Retina (tissue), 1 donor: ENCODE measurements around the gene PANX1.
"Not testable (repeated sequence)": the region's sequence is repeated elsewhere in the genome, so short reads cannot be mapped to it uniquely, and the experiment has no call there.

Experiments used
- DNase-seq: peaks from one replicate; pipeline ENCODE4 v3.0.0-alpha.2; 2016

PANX1 gene

GRCh38 chr11:94150704-94151685 is 22.4 kb downstream of the PANX1 start:
- no peak for DNase-seq

- no peak for DNase-seq
Observed at GRCh38 chr11:94151903-94152677, 23.4 kb downstream of the PANX1 start.

GRCh38 chr11:94152678-94153065 is 24.0 kb downstream of the PANX1 start:
- no peak for DNase-seq

- no peak for DNase-seq
Observed at GRCh38 chr11:94153320-94153719, 24.7 kb downstream of the PANX1 start.

- no peak for DNase-seq
Observed at GRCh38 chr11:94154095-94154856, 25.6 kb downstream of the PANX1 start.

- not testable (repeated sequence) for DNase-seq
Observed at GRCh38 chr11:94157339-94157738, 28.7 kb downstream of the PANX1 start.

- no peak for DNase-seq
Observed at GRCh38 chr11:94168882-94169281, 40.2 kb downstream of the PANX1 start.

GRCh38 chr11:94169516-94169915 is 40.9 kb downstream of the PANX1 start:
- no peak for DNase-seq

GRCh38 chr11:94169930-94170545 is 41.4 kb downstream of the PANX1 start:
- DNase-seq, result no peak

- DNase-seq, result no peak
Observed at GRCh38 chr11:94170953-94171352, 42.3 kb downstream of the PANX1 start.

- peak; percentile 34 for DNase-seq
Observed at GRCh38 chr11:94171693-94172440, 43.2 kb downstream of the PANX1 start.

GRCh38 chr11:94175535-94175934 is 46.9 kb downstream of the PANX1 start:
- DNase-seq, result no peak

GRCh38 chr11:94178331-94178730 is 49.7 kb downstream of the PANX1 start:
- no peak for DNase-seq

GRCh38 chr11:94179696-94180095 is 51.1 kb downstream of the PANX1 start:
- no peak for DNase-seq

- DNase-seq, result no peak
Observed at GRCh38 chr11:94181526-94181925, 52.9 kb downstream of the PANX1 start.

GRCh38 chr11:94181943-94182342 is 53.3 kb downstream of the PANX1 start:
- no peak for DNase-seq

- no peak for DNase-seq
Observed at GRCh38 chr11:94183251-94183885, 54.7 kb downstream of the PANX1 start.

GRCh38 chr11:94183886-94184264 is 55.2 kb downstream of the PANX1 start:
- DNase-seq, result peak; percentile 74

GRCh38 chr11:94184362-94184761 is 55.7 kb downstream of the PANX1 start:
- no peak for DNase-seq

GRCh38 chr11:94184846-94185245 is 56.2 kb downstream of the PANX1 start:
- no peak for DNase-seq

GRCh38 chr11:94185416-94186084 is 56.9 kb downstream of the PANX1 start:
- no peak for DNase-seq
